Stimulated activated CD4-positive, alpha-beta T cell treated with anti-CD3 and anti-CD28 coated beads, Interleukin-15, amount 100 ng/mL, for 48 hours (primary cell): Measurements from ENCODE around the gene TTC28.

ENCODE experiments used
- DNase-seq, 2 donors: peaks; one replicate each; pipeline ENCODE4 v3.0.0-alpha.2; 2020; ENCODE audit warnings: low read depth in 2 of 2

Gene TTC28

GRCh38 chr22:28142361-28142961 lies 537.2 kb downstream of the TTC28 start:
- DNase-seq: no peak

GRCh38 chr22:28141614-28142013 lies 538.0 kb downstream of the TTC28 start:
- DNase-seq: no peak

- no peak for DNase-seq
These were observed 539.7 kb downstream of the TTC28 start for GRCh38 chr22:28139961-28140360.

GRCh38 chr22:28139516-28139915 lies 540.1 kb downstream of the TTC28 start:
- DNase-seq: no peak

- no peak for DNase-seq
These were observed 542.6 kb downstream of the TTC28 start for GRCh38 chr22:28137036-28137435.

- DNase-seq: no peak
These were observed 547.2 kb downstream of the TTC28 start for GRCh38 chr22:28132466-28132865.

GRCh38 chr22:28129319-28129962 lies 550.2 kb downstream of the TTC28 start:
- DNase-seq: no peak

- DNase-seq: no peak
These were observed 550.8 kb downstream of the TTC28 start for GRCh38 chr22:28128827-28129226.

GRCh38 chr22:28125799-28126198 lies 553.8 kb downstream of the TTC28 start:
- DNase-seq: no peak

GRCh38 chr22:28123989-28124766 lies 555.5 kb downstream of the TTC28 start:
- DNase-seq: no peak

- no peak for DNase-seq
These were observed 558.7 kb downstream of the TTC28 start for GRCh38 chr22:28120691-28121592.

GRCh38 chr22:28118957-28119631 lies 560.5 kb downstream of the TTC28 start:
- DNase-seq: no peak

- no peak for DNase-seq
These were observed 563.4 kb downstream of the TTC28 start for GRCh38 chr22:28116219-28116673.

- no peak for DNase-seq
These were observed 564.2 kb downstream of the TTC28 start for GRCh38 chr22:28115426-28115825.

- DNase-seq: no peak
These were observed 567.0 kb downstream of the TTC28 start for GRCh38 chr22:28112548-28113043.

GRCh38 chr22:28112190-28112544 lies 567.5 kb downstream of the TTC28 start:
- no peak for DNase-seq

- no peak for DNase-seq
These were observed 568.0 kb downstream of the TTC28 start for GRCh38 chr22:28111501-28112189.

- no peak for DNase-seq
These were observed 570.8 kb downstream of the TTC28 start for GRCh38 chr22:28108851-28109250.

GRCh38 chr22:28106617-28107016 lies 573.0 kb downstream of the TTC28 start:
- no peak for DNase-seq

- DNase-seq: no peak
These were observed 573.7 kb downstream of the TTC28 start for GRCh38 chr22:28105988-28106387.

- DNase-seq: no peak
These were observed 574.2 kb downstream of the TTC28 start for GRCh38 chr22:28105413-28105812.
